IMR-90 (cell line): ENCODE measurements around the gene BCAS3. TPM values are rescaled to one million over a fixed set of nuclear protein-coding genes. Genes with fewer than 3 reads are reported as not detected.

Experiments
- ATAC-seq: fragments of 200-7000 bp; cut with Tn5 transposase; 2 replicates; pipeline ENCODE4 v1.9.1; 2020; ENCODE audit warnings: low read depth, mild to moderate bottlenecking, moderate library complexity
- BruUV-seq: library from RNA; stranded (reverse); fragments of 400-500 nt; replicated peaks from 2 replicates; lab custom pipeline; 2021; lab: Mats Ljungman, UMichigan
- CTCF ChIA-PET: fragments of 300-600 bp; formaldehyde crosslinking; extraction: SDS; loops from one replicate; lab custom pipeline; 2021; ENCODE audit warnings: antibody characterized with exemption; lab: Yijun Ruan, JAX
- POLR2A ChIA-PET: fragments of 300-600 bp; sonication (Branson Sonifier 250); formaldehyde crosslinking; loops from one replicate; lab custom pipeline; 2022; ENCODE audit warnings: antibody characterized with exemption; ENCODE audit not compliant: unreplicated experiment; lab: Charles Lee
- DNase-seq: peaks from one replicate; pipeline ENCODE4 v3.0.0; 2013
- H2AFZ ChIP-seq: replicated peaks from 2 replicates; pipeline ENCODE3; 2013; ENCODE audit warnings: low read length, mild to moderate bottlenecking; ENCODE audit not compliant: poor library complexity
- H2AK5ac ChIP-seq: 2 replicates; pipeline ENCODE4 v1.6.1; 2013; ENCODE audit warnings: low read depth, low read length, inconsistent platforms
- H2AK9ac ChIP-seq: replicated peaks from 2 replicates; pipeline ENCODE3; 2013; ENCODE audit warnings: mild to moderate bottlenecking, low read depth, low read length, moderate library complexity; ENCODE audit not compliant: poor library complexity
- H2BK120ac ChIP-seq: 2 replicates; pipeline ENCODE4 v1.6.1; 2013; ENCODE audit warnings: low read depth, low read length, inconsistent platforms
- H2BK15ac ChIP-seq: 3 replicates; pipeline ENCODE4 v1.6.1; 2013; ENCODE audit warnings: low read depth, low read length, inconsistent platforms
- H2BK20ac ChIP-seq: 2 replicates; pipeline ENCODE4 v1.6.1; 2013; ENCODE audit warnings: low read depth, mild to moderate bottlenecking, inconsistent platforms, low read length, moderate library complexity
- H2BK5ac ChIP-seq: 2 replicates; pipeline ENCODE4 v1.6.1; 2013; ENCODE audit warnings: mild to moderate bottlenecking, low read depth, low read length, inconsistent platforms; ENCODE audit not compliant: poor library complexity, severe bottlenecking
- H3K14ac ChIP-seq: replicated peaks from 2 replicates; pipeline ENCODE4 v1.6.1; 2013; ENCODE audit warnings: low read depth, low read length, inconsistent platforms
- H3K18ac ChIP-seq: 2 replicates; pipeline ENCODE4 v1.6.1; 2013; ENCODE audit warnings: low read depth, low read length, control low read depth
- H3K23ac ChIP-seq: 2 replicates; pipeline ENCODE4 v1.6.1; 2013; ENCODE audit warnings: low read depth, low read length, inconsistent platforms
- H3K27ac ChIP-seq: 2 replicates; pipeline ENCODE4 v1.5.1; 2013; ENCODE audit warnings: mild to moderate bottlenecking, control low read depth, low read length; ENCODE audit not compliant: insufficient read depth
- H3K27me3 ChIP-seq: 2 replicates; pipeline ENCODE4 v1.6.1; 2013; ENCODE audit warnings: low read length; ENCODE audit not compliant: control insufficient read depth, insufficient read depth
- H3K36me3 ChIP-seq: 2 replicates; pipeline ENCODE4 v1.6.1; 2013; ENCODE audit warnings: low read length, mixed read lengths; ENCODE audit not compliant: control insufficient read depth, insufficient read depth
- H3K4ac ChIP-seq: 2 replicates; pipeline ENCODE4 v1.6.1; 2013; ENCODE audit warnings: low read depth, low read length, inconsistent platforms
- H3K4me1 ChIP-seq: 2 replicates; pipeline ENCODE4 v1.6.1; 2013; ENCODE audit warnings: low read length, mixed read lengths; ENCODE audit not compliant: control insufficient read depth, insufficient read depth
- H3K4me2 ChIP-seq: 2 replicates; pipeline ENCODE4 v1.6.1; 2013; ENCODE audit warnings: low read depth, mild to moderate bottlenecking, control low read depth, low read length, moderate library complexity
- H3K4me3 ChIP-seq: 2 replicates; pipeline ENCODE4 v1.5.1; 2013; ENCODE audit warnings: low read depth, mild to moderate bottlenecking, control low read depth, low read length, moderate library complexity; ENCODE audit not compliant: insufficient read depth
- H3K56ac ChIP-seq: 2 replicates; pipeline ENCODE4 v1.6.1; 2013; ENCODE audit warnings: low read length, inconsistent platforms; ENCODE audit not compliant: insufficient read depth; ENCODE audit errors: extremely low read depth
- H3K79me1 ChIP-seq, 2 experiments: 2 replicates each; pipeline ENCODE4 v1.6.1; 2013; ENCODE audit warnings: low read length in 2 of 2, inconsistent platforms in 1 of 2, low read depth in 1 of 2
- H3K9ac ChIP-seq: 2 replicates; pipeline ENCODE4 v1.6.1; 2013; ENCODE audit warnings: low read depth, low read length, control low read depth
- H3K9me1 ChIP-seq: 2 replicates; pipeline ENCODE4 v1.6.1; 2013; ENCODE audit warnings: low read length, inconsistent platforms; ENCODE audit not compliant: insufficient read depth
- H3K9me3 ChIP-seq: 2 replicates; pipeline ENCODE4 v1.6.1; 2013; ENCODE audit warnings: low read length; ENCODE audit not compliant: control insufficient read depth, insufficient read depth
- H4K20me1 ChIP-seq: 2 replicates; pipeline ENCODE4 v1.6.1; 2013; ENCODE audit warnings: low read length, inconsistent platforms; ENCODE audit not compliant: insufficient read depth
- H4K5ac ChIP-seq: 2 replicates; pipeline ENCODE4 v1.6.1; 2013; ENCODE audit warnings: mild to moderate bottlenecking, low read depth, low read length, control low read depth
- H4K8ac ChIP-seq, 2 experiments: 2 replicates each; pipeline ENCODE4 v1.6.1; 2013; ENCODE audit warnings: low read depth in 2 of 2, low read length in 2 of 2, control low read depth in 1 of 2, inconsistent platforms in 1 of 2
- H4K91ac ChIP-seq: 2 replicates; pipeline ENCODE4 v1.6.1; 2013; ENCODE audit warnings: low read depth, low read length, inconsistent platforms; ENCODE audit not compliant: insufficient read depth
- BHLHE40 ChIP-seq: fragments of 150-350 bp; IDR thresholded peaks from 2 replicates; pipeline ENCODE4 v1.6.1; 2016; ENCODE audit warnings: mild to moderate bottlenecking, low read depth, low read length
- CEBPB ChIP-seq: IDR thresholded peaks from 2 replicates; pipeline ENCODE4 v1.6.1; 2012; ENCODE audit warnings: low read depth, low read length, improper control_type of control experiment
- CHD1 ChIP-seq: IDR thresholded peaks from 2 replicates; pipeline ENCODE4 v1.6.1; 2012; ENCODE audit warnings: low read depth, low read length, improper control_type of control experiment
- MXI1 ChIP-seq: IDR thresholded peaks from 2 replicates; pipeline ENCODE4 v1.6.1; 2012; ENCODE audit warnings: low read depth, mild to moderate bottlenecking, low read length, moderate library complexity, borderline replicate concordance
- NFE2L2 ChIP-seq: fragments of 150-350 bp; IDR thresholded peaks from 2 replicates; pipeline ENCODE4 v1.6.1; 2016; ENCODE audit warnings: low read depth, mild to moderate bottlenecking, low read length
- POLR2A ChIP-seq: IDR thresholded peaks from 2 replicates; pipeline ENCODE4 v1.6.1; 2012; ENCODE audit warnings: mild to moderate bottlenecking, low read depth, low read length
- RAD21 ChIP-seq: IDR thresholded peaks from 2 replicates; pipeline ENCODE4 v1.6.1; 2012; ENCODE audit warnings: low read length, improper control_type of control experiment
- RCOR1 ChIP-seq: IDR thresholded peaks from 2 replicates; pipeline ENCODE4 v1.6.1; 2012; ENCODE audit warnings: mild to moderate bottlenecking, low read length, improper control_type of control experiment; ENCODE audit not compliant: insufficient replicate concordance
- RFX5 ChIP-seq: IDR thresholded peaks from 2 replicates; pipeline ENCODE4 v1.8.0; 2012; ENCODE audit warnings: low read depth, mild to moderate bottlenecking, low read length, moderate library complexity
- SMC3 ChIP-seq: fragments of 150-350 bp; IDR thresholded peaks from 2 replicates; pipeline ENCODE4 v1.6.1; 2016; ENCODE audit warnings: low read depth, mild to moderate bottlenecking, antibody characterized with exemption, low read length, moderate library complexity
- WGBS, 2 experiments: methylation state at CpG; one replicate each; pipeline versions ENCODE4 v1.1.5 to v1.1.7; 2013; ENCODE audit warnings: missing lambda C conversion rate in 2 of 2; ENCODE audit not compliant: insufficient read length in 1 of 2; ENCODE audit errors: extremely low coverage in 2 of 2; 5-methylcytosine and 5-hydroxymethylcytosine counted together
- dilution Hi-C: fragments of 300-500 bp; cut with HindIII; formaldehyde crosslinking; loops from one replicate; pipeline ENCODE4 v1.14.3; 2018; ENCODE audit warnings: low sequenced_read_pairs; ENCODE audit not compliant: unreplicated experiment
- in situ Hi-C: fragments of 300-500 bp; cut with MboI; formaldehyde crosslinking; loops from 3 replicates; pipeline ENCODE4 v1.14.3; 2019; ENCODE audit warnings: low sequenced_read_pairs, inconsistent platforms, mixed read lengths
- intact Hi-C: fragments of 100-400 bp; cut with micrococcal nuclease; formaldehyde crosslinking; loops from 2 replicates; pipeline ENCODE4 v1.10.0; 2022
- polyA plus RNA-seq, 3 experiments: library from polyadenylated mRNA; depleted of rRNA; stranded (reverse); fragments of >200 nt; gene quantifications; 2 replicates each; pipeline ENCODE4 v1.2.3, GENCODE V29; 2012; ENCODE audit warnings: low replicate concordance in 1 of 3
- total RNA-seq: library from RNA; depleted of rRNA; stranded (reverse); fragments of >200 nt; gene quantifications from 2 replicates; pipeline ENCODE4 v1.2.3, GENCODE V29; 2012
- TF ChIP-seq, protein P1 (sequence below): conservative IDR thresholded peaks from 2 replicates; pipeline ENCODE4 v1.5.1; 2012; ENCODE audit warnings: mild to moderate bottlenecking, low read depth, low read length, improper control_type of control experiment

BCAS3 gene
- total and polyA plus RNA-seq, 2 of the 4 experiments (the other 2 are of a cell fraction), result 6.3 to 27.1 TPM

DNA sequence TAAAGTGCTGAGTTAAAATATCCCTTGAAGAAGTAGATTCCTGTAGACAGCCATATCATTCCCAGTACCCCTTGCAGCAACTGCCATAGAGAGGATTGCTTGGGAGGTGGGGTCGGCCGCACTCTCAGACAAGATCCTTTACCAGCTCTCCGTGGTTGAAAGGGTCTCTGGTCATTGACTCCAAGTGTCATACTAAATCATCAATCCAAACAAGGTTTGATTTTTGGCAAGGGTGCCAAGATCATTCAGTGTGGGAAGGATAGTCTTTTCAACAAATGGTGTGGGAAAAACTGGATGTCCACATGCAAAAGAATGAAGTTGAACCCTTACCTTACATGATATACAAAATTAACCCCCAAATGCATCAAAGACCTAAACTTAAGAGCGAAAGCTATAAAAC is 743.8 kb downstream of the BCAS3 start:
- ChIA-PET CTCF (no interaction called here), POLR2A (no interaction called here)
- H2BK5ac ChIP-seq, result no peak overlapping the region
- H3K9me3 ChIP-seq, result no peaks in the 10 kb centered on the region
- H2AK5ac ChIP-seq, result no peak overlapping the region
- H4K91ac ChIP-seq, result no peak overlapping the region
- peaks cover 0 to 2% of the 10 kb centered on the region in 2 experiments; a peak in 1 of 4 replicates for H3K79me1 ChIP-seq
- no peak overlapping the region for H4K8ac ChIP-seq
- in situ Hi-C loops, result loop anchor here (5.0 to 10.0 kb wide), 2 partner anchors 131 to 423 kb away; no protein-coding TSS in a partner anchor
- no CpG with 5 or more reads among the region's 4 CpGs for WGBS, 2 experiments
- ATAC-seq, result no peak
- dilution Hi-C loops, result no loop called here
- peaks cover 17% of the 10 kb centered on the region for H3K27me3 ChIP-seq
- no peak overlapping the region for H3K14ac ChIP-seq
- no peaks in the 10 kb centered on the region for H3K36me3 ChIP-seq
- H4K20me1 ChIP-seq, result no peaks in the 10 kb centered on the region
- no peak overlapping the region for H3K4me2 ChIP-seq
- no TSS peak for BruUV-seq
- H3K9ac ChIP-seq, result no peak overlapping the region
- no peak overlapping the region for H2BK20ac ChIP-seq
- H3K9me1 ChIP-seq, result peaks cover 4% of the 10 kb centered on the region
- no peak overlapping the region for H3K27ac ChIP-seq
- H3K56ac ChIP-seq, result no peak overlapping the region
- no peak overlapping the region for H3K18ac ChIP-seq
- H2AK9ac ChIP-seq, result no peak overlapping the region
- DNase-seq, result no peak
- H2BK15ac ChIP-seq, result no peak overlapping the region
- no peak overlapping the region for H2AFZ ChIP-seq
- TF ChIP-seq CEBPB (no peak), MXI1 (no peak), NFE2L2 (no peak), SMC3 (no peak), BHLHE40 (no peak), RCOR1 (no peak), RAD21 (no peak), RFX5 (no peak), POLR2A (no peak), CHD1 (no peak)
- TF ChIP-seq, protein P1, sequence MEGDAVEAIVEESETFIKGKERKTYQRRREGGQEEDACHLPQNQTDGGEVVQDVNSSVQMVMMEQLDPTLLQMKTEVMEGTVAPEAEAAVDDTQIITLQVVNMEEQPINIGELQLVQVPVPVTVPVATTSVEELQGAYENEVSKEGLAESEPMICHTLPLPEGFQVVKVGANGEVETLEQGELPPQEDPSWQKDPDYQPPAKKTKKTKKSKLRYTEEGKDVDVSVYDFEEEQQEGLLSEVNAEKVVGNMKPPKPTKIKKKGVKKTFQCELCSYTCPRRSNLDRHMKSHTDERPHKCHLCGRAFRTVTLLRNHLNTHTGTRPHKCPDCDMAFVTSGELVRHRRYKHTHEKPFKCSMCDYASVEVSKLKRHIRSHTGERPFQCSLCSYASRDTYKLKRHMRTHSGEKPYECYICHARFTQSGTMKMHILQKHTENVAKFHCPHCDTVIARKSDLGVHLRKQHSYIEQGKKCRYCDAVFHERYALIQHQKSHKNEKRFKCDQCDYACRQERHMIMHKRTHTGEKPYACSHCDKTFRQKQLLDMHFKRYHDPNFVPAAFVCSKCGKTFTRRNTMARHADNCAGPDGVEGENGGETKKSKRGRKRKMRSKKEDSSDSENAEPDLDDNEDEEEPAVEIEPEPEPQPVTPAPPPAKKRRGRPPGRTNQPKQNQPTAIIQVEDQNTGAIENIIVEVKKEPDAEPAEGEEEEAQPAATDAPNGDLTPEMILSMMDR, result no peak
- H3K4ac ChIP-seq, result no peak overlapping the region
- no peak overlapping the region for H3K4me3 ChIP-seq
- no peak overlapping the region for H4K5ac ChIP-seq
- no peak overlapping the region for H3K23ac ChIP-seq
- intact Hi-C loops, result no loop called here
- peaks cover 2% of the 10 kb centered on the region for H3K4me1 ChIP-seq
- H2BK120ac ChIP-seq, result no peak overlapping the region
